HFFc6 (cell line): ENCODE measurements around the gene LDLRAD3. TPM values are rescaled to one million over a fixed set of nuclear protein-coding genes. Genes with fewer than 3 reads are reported as not detected.
A peak's percentile ranks its signal among the peaks of the same experiment; 100 is the strongest.

ENCODE experiments used
- DNase-seq: peaks from one replicate; pipeline ENCODE4 v3.0.0-alpha.2; 2018
- H3K27ac Mint-ChIP-seq: 2 replicates; pipeline ENCODE4 v1.8.0; 2020; ENCODE audit warnings: mild to moderate bottlenecking, mixed read lengths
- H3K27me3 Mint-ChIP-seq: 2 replicates; pipeline ENCODE4 v1.8.0; 2021; ENCODE audit warnings: mild to moderate bottlenecking, moderate library complexity, mixed read lengths; ENCODE audit not compliant: insufficient read depth
- H3K36me3 Mint-ChIP-seq: 2 replicates; pipeline ENCODE4 v1.8.0; 2021; ENCODE audit warnings: low read depth, mixed read lengths
- H3K4me1 Mint-ChIP-seq: 2 replicates; pipeline ENCODE4 v1.8.0; 2020; ENCODE audit warnings: low read depth, mixed read lengths
- H3K4me3 Mint-ChIP-seq: 2 replicates; pipeline ENCODE4 v1.8.0; 2020; ENCODE audit warnings: mild to moderate bottlenecking, moderate library complexity, mixed read lengths
- H3K9me3 Mint-ChIP-seq: 2 replicates; pipeline ENCODE4 v1.8.0; 2020; ENCODE audit warnings: mild to moderate bottlenecking, mixed read lengths
- total RNA-seq, 6 experiments: library from RNA; stranded (reverse); fragmentation: NEBNext Ultra II Directional; extraction: Animal tissue kit (Norgen Biotek cat#: 25700); gene quantifications; 2 replicates in 1 of 6; 3 replicates in 5 of 6; pipeline ENCODE4 v1.2.3, GENCODE V29; 2021
- TF ChIP-seq, protein P1 (sequence below): fragments of 200-600 bp; sonication (generic); IDR thresholded peaks from 2 replicates; pipeline ENCODE4 v1.5.0; 2021; ENCODE audit warnings: antibody characterized with exemption, mild to moderate bottlenecking

The LDLRAD3 gene
- total RNA-seq, 6 experiments from 2014 or later, result 5.2 to 6.5 (median 5.6) TPM

- Mint-ChIP-seq H3K27me3 (no peaks in the 10 kb centered on the region; the same call in none of the 2 replicates), H3K36me3 (peaks cover 14% of the 10 kb centered on the region; the same call in 1 of the 2 replicates), H3K9me3 (no peaks in the 10 kb centered on the region), H3K27ac (peak overlapping the region; percentile 26; the same call in 1 of the 2 replicates), H3K4me3 (0 out of 2 replicates have a peak overlapping the region, but pooled peaks have one; percentile 14), H3K4me1 (peaks cover 50% of the 10 kb centered on the region)
- peak; percentile 17 for DNase-seq
- TF ChIP-seq, protein P1, sequence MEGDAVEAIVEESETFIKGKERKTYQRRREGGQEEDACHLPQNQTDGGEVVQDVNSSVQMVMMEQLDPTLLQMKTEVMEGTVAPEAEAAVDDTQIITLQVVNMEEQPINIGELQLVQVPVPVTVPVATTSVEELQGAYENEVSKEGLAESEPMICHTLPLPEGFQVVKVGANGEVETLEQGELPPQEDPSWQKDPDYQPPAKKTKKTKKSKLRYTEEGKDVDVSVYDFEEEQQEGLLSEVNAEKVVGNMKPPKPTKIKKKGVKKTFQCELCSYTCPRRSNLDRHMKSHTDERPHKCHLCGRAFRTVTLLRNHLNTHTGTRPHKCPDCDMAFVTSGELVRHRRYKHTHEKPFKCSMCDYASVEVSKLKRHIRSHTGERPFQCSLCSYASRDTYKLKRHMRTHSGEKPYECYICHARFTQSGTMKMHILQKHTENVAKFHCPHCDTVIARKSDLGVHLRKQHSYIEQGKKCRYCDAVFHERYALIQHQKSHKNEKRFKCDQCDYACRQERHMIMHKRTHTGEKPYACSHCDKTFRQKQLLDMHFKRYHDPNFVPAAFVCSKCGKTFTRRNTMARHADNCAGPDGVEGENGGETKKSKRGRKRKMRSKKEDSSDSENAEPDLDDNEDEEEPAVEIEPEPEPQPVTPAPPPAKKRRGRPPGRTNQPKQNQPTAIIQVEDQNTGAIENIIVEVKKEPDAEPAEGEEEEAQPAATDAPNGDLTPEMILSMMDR, result no peak
Observed at GRCh38 chr11:36030731-36031281, 86.9 kb downstream of the LDLRAD3 start.

DNA sequence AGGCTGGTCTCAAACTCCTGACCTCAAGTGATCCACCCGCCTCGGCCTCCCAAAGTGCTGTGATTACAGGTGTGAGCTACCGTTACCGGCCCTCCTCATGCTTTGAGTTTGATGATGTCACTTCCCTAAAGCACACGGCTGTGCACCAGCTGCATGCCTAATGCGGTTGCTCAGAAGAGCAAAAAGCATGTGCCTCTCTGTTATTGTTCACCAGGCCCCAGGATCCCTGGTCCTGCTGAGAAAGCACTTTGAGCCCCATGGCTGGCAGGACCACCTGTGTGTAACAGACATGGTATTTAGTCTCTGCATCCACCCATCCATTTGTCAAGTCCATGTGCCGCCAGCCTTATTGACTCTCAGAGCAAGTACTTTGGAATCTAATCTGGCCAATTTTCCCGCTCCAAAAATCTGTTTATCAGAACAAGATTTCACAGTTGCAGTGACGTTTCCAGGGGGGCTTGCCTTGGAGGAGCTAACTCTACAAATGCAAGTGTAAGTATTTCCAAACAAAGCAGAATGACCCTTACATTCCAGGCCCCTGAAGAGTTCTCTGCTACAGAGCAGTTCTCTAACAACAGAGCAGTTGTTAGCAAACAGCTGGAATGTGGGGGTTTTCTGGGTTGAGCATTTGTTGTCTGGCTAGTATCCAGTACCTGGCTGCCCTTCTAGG is 89.4 kb downstream of the LDLRAD3 start:
- Mint-ChIP-seq H3K4me1 (peaks cover 65% of the 10 kb centered on the region), H3K27ac (no peak overlapping the region), H3K36me3 (peaks cover 18% of the 10 kb centered on the region; the same call in 1 of the 2 replicates), H3K4me3 (no peak overlapping the region), H3K27me3 (no peaks in the 10 kb centered on the region; the same call in none of the 2 replicates), H3K9me3 (no peaks in the 10 kb centered on the region)
- TF ChIP-seq, protein P1, result no peak
- DNase-seq, result no peak

DNA sequence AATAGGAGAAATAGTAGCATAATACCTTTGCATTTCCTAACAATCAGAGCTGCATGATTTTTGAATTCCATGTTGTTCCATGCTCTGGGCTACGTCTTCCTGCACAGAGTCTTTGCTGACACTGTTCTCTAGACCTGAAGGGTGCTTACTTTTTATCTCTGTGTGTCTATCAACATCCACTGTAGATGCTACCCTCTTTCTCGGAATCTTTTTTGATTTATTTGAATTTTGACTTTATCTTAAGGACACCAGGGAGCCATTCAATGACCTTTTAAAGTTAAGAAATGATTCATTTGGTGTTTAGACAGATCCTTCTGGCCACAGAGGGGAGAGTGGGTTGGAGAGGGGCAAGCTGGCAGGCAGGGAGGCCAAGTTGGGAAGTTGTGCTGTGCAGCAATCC is 90.1 kb downstream of the LDLRAD3 start:
- Mint-ChIP-seq H3K4me3 (peak overlapping the region; percentile 64), H3K4me1 (peaks cover 65% of the 10 kb centered on the region), H3K27ac (peak overlapping the region; percentile 85), H3K9me3 (no peaks in the 10 kb centered on the region), H3K36me3 (peaks cover 18% of the 10 kb centered on the region; the same call in 1 of the 2 replicates), H3K27me3 (no peaks in the 10 kb centered on the region; the same call in none of the 2 replicates)
- TF ChIP-seq, protein P1, result no peak
- no peak for DNase-seq

- peaks cover 18% of the 10 kb centered on the region; the same call in 1 of the 2 replicates for H3K36me3 Mint-ChIP-seq
- TF ChIP-seq, protein P1, result no peak
- no peaks in the 10 kb centered on the region for H3K9me3 Mint-ChIP-seq
- peak overlapping the region; percentile 64 for H3K4me3 Mint-ChIP-seq
- H3K4me1 Mint-ChIP-seq, result peaks cover 63% of the 10 kb centered on the region
- peak; percentile 95 for DNase-seq
- no peaks in the 10 kb centered on the region; the same call in none of the 2 replicates for H3K27me3 Mint-ChIP-seq
- peak overlapping the region; percentile 85 for H3K27ac Mint-ChIP-seq
Observed at GRCh38 chr11:36034551-36035331, 90.9 kb downstream of the LDLRAD3 start.

- H3K4me3 Mint-ChIP-seq, result peak overlapping the region; percentile 64; the same call in 1 of the 2 replicates
- TF ChIP-seq, protein P1, result no peak
Observed at GRCh38 chr11:36035454-36035853, 91.6 kb downstream of the LDLRAD3 start.

More at GRCh38 chr11:36035454-36035853, 91.6 kb downstream of the LDLRAD3 start:
- Mint-ChIP-seq H3K4me1 (peaks cover 56% of the 10 kb centered on the region), H3K27ac (peak overlapping the region; percentile 85), H3K27me3 (no peaks in the 10 kb centered on the region; the same call in none of the 2 replicates), H3K36me3 (peaks cover 18% of the 10 kb centered on the region; the same call in 1 of the 2 replicates), H3K9me3 (no peaks in the 10 kb centered on the region)
- no peak for DNase-seq
